ENCODE data around the gene ERV3-1.
"Not testable (repeated sequence)": the region's sequence is repeated elsewhere in the genome, so short reads cannot be mapped to it uniquely, and the experiment has no call there.

Gene ERV3-1

GRCh38 chr7:64999165-65000004 lies 7.1 kb downstream of the ERV3-1 start:
- no peak for DNase-seq (ENCODE audit: low read depth)

- DNase-seq (ENCODE audit: low read depth): no peak
Measured at GRCh38 chr7:64998865-64999164, 7.7 kb downstream of the ERV3-1 start.

- DNase-seq (ENCODE audit: low read depth): peak; percentile 56
Measured at GRCh38 chr7:64997927-64998391, 8.5 kb downstream of the ERV3-1 start.

GRCh38 chr7:64997164-64997908 lies 9.2 kb downstream of the ERV3-1 start:
- no peak for DNase-seq (ENCODE audit: low read depth)

- DNase-seq (ENCODE audit: low read depth): no peak
Measured at GRCh38 chr7:64996305-64996704, 10.2 kb downstream of the ERV3-1 start.

GRCh38 chr7:64993901-64994300 lies 12.6 kb downstream of the ERV3-1 start:
- no peak for DNase-seq (ENCODE audit: low read depth)

GRCh38 chr7:64992971-64993370 lies 13.5 kb downstream of the ERV3-1 start:
- DNase-seq (ENCODE audit: low read depth): peak; percentile 10

GRCh38 chr7:64990936-64991335 lies 15.6 kb downstream of the ERV3-1 start, which contains the start of gene ZNF117:
Gene ZNF117 (minus strand): TSS chr7:64991036.
- no peak for DNase-seq (ENCODE audit: low read depth)

GRCh38 chr7:64990216-64990615 lies 16.3 kb downstream of the ERV3-1 start:
- no peak for DNase-seq (ENCODE audit: low read depth)

- DNase-seq (ENCODE audit: low read depth): no peak
Measured at GRCh38 chr7:64978497-64979203, 27.8 kb downstream of the ERV3-1 start.

- no peak for DNase-seq (ENCODE audit: low read depth)
Measured at GRCh38 chr7:64965594-64965993, 40.9 kb downstream of the ERV3-1 start.

GRCh38 chr7:64959072-64959747 lies 47.3 kb downstream of the ERV3-1 start:
- DNase-seq (ENCODE audit: low read depth): no peak

- peak; percentile 57 for DNase-seq (ENCODE audit: low read depth)
Measured at GRCh38 chr7:64951250-64951848, 55.1 kb downstream of the ERV3-1 start.

GRCh38 chr7:64950673-64951072 lies 55.8 kb downstream of the ERV3-1 start:
- DNase-seq (ENCODE audit: low read depth): not testable (repeated sequence)

GRCh38 chr7:64948774-64949173 lies 57.7 kb downstream of the ERV3-1 start:
- DNase-seq (ENCODE audit: low read depth): not testable (repeated sequence)

GRCh38 chr7:64947252-64948000 lies 59.1 kb downstream of the ERV3-1 start:
- no peak for DNase-seq (ENCODE audit: low read depth)

- DNase-seq (ENCODE audit: low read depth): no peak
Measured at GRCh38 chr7:64946772-64947171, 59.7 kb downstream of the ERV3-1 start.

- no peak for DNase-seq (ENCODE audit: low read depth)
Measured at GRCh38 chr7:64945503-64946175, 60.8 kb downstream of the ERV3-1 start.

- DNase-seq (ENCODE audit: low read depth): not testable (repeated sequence)
Measured at GRCh38 chr7:64944667-64945502, 61.6 kb downstream of the ERV3-1 start.

Data from EH (cell line).